ENCODE measurements around the gene CD47.

DNA sequence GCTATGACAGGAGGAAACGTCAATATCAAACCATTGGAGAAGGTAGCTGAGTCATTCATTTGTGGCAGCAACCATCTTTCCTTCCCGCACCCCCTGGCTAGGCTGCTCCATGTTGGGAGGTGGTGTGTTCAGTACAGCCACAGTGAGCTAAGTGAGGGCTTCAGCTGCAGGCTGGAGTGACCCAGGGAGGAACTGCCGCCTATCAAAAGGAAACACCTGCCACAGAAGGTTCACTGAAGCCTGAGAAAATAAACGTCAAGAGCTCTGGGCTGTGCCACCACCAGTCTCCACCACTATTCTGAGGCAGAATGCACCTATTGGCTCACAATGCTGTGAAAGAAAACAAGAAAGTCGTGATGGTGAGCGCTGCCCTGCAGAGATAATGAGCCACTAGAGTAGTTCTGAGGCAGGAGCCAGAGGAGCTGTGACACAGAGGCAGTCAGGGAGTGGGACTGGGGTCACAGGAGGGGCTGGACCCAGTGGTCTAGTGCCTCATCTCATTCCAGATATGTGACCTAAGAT is 34.8 kb upstream of the CD47 start:
- no peak for TF ChIP-seq POLR2A (IDR thresholded peaks at IDR 0.05)
- TF ChIP-seq, protein P1, sequence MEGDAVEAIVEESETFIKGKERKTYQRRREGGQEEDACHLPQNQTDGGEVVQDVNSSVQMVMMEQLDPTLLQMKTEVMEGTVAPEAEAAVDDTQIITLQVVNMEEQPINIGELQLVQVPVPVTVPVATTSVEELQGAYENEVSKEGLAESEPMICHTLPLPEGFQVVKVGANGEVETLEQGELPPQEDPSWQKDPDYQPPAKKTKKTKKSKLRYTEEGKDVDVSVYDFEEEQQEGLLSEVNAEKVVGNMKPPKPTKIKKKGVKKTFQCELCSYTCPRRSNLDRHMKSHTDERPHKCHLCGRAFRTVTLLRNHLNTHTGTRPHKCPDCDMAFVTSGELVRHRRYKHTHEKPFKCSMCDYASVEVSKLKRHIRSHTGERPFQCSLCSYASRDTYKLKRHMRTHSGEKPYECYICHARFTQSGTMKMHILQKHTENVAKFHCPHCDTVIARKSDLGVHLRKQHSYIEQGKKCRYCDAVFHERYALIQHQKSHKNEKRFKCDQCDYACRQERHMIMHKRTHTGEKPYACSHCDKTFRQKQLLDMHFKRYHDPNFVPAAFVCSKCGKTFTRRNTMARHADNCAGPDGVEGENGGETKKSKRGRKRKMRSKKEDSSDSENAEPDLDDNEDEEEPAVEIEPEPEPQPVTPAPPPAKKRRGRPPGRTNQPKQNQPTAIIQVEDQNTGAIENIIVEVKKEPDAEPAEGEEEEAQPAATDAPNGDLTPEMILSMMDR (IDR thresholded peaks at IDR 0.05): no peak

Data from stomach (tissue), 4 donors.